Occipital lobe (tissue), 2 donors: ENCODE data around the gene UBL3. TPM values are rescaled to one million over a fixed set of nuclear protein-coding genes. Genes with fewer than 3 reads are reported as not detected.

Source experiments
- DNase-seq: peaks from one replicate; lab custom pipeline; 2025; lab: John Stamatoyannopoulos, UW
- total RNA-seq: library from RNA; depleted of rRNA; stranded (reverse); fragments of >200 nt; gene quantifications from one replicate; pipeline ENCODE4 v1.2.3, GENCODE V29; 2014

Gene UBL3
- total RNA-seq, 1 donor from 2014 or later = 75.5 TPM

DNA sequence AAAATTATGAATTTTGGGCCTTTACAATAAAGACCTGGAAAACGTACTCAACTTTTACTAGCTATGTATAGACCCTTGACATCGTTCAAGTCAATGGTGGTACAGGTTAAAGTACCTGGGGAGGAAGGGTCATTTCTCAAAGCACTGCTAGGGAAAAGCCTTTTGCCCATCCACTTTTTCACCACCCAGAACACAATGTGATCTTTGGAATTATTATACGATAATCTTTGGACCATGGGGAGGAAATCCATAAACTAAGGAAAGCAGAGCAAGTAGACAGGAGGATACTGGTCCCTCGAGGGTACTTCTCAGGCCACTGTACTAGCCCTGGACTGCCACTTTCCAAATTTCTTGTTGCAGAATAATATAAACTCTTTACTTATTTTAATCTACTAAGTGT, 39.5 kb downstream of the UBL3 start:
- DNase-seq = no peak

- no peak for DNase-seq
Measured at GRCh38 chr13:29810145-29810742, 40.2 kb downstream of the UBL3 start.

DNA sequence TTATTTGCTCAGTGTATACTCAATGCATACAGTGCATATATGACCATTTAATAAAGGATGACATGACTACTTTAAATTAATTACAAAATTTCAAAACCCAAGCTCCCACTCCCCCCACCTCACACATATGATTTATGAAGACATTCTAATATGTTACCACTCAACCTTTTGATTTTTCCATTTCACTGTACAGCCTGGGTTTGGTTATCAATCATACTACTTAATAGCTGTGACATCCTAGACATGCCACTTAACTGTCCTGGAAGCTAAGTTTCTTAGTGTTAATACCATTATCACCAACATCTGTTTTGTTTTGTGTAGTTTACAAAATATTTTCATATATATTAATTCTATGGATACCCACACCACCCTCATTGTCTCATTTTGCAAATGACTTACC, 42.2 kb downstream of the UBL3 start:
- no peak for DNase-seq

DNA sequence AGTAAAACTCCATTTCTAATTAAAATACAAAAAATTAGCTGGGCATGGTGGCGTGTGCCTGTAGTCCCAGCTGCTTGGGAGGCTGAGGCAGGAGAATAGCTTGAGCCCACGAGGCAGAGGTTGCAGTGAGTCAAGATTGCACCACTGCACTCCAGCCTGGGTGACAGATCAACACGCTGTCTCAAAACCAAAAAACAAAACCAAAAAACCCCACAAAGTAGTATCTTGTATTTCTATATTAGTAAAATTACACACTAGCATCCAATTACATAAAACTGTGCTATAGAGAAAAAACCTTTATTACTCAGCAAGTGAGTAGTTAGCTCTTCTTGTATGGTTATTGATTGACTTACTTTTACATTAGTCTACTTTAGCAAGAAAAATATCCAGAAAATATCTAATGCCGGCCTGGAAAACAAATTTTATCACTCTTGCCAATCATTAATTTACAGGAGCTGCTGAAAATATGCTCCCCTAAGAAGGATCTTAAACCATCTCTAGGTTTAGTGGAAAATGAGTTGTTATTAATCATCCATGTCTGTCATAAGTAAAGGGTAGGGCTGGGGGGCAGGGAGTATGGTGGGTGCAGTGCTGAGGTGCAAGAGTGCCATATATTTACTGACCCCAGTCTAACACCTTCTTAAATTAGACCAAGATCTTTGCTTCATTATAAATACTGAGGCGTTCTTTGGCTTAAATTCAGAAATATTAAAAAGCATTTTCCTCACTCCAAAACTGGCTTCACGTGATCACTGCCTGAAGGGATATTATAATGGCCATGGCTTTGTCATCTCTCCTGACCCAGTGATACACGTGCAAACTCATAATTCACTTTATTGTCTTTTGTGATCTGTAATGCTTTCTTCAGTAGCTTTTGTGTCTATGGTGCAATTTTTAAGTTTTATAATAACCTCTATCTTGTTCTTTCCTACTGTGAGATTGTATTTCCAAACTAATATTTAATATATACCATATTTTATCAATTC, 44.1 kb downstream of the UBL3 start:
- no peak for DNase-seq

GRCh38 chr13:29803221-29803620, 47.2 kb downstream of the UBL3 start:
- no peak for DNase-seq

DNA sequence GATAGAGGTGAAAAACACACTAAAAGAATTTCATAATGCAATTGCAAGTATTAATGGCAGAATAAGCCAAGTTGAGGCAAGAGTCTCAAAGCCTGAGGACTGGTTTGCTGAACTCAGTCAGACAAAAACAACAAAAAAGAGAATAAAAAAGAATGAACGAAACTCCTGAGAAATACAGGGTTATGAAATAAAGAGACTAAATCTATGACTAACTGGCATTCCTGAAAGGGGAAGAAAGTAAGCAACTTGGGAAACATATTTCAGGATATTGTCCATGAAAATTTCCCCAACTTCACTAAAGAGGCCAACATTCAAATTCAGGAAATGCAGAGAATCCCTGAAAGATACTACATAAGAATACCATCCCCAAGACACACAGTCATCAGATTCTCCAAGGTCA, 47.8 kb downstream of the UBL3 start:
- DNase-seq = no peak

DNA sequence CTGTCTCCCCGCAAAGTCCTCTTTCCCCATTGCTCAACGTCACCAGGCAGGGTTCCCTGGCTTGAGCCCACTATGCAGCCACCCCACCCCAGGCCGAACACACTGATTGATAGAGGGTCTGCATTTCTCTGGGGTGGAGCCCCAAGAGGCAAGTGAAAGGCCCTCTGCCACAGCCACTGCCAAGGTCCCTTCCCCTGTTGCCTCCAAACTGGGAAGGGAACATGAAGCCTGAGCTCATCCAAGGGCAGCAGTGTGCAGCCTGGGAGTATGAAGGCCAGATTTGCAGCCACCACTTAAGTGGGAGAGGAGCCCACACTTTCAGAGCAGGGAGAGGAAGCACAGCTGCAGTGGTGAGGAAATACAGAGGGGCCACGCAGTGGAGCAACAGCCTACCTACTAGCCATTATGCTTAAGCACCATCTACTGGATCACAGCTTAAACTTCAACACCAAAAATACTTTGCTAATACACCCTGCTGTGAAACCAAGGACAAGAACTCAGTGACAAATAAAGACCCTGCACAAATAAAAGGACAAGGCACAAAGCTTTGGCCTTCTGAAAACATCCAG, 48.6 kb downstream of the UBL3 start:
- no peak for DNase-seq

- no peak for DNase-seq
Measured at GRCh38 chr13:29801102-29801501, 49.3 kb downstream of the UBL3 start.

- no peak for DNase-seq
Measured at GRCh38 chr13:29800687-29801086, 49.7 kb downstream of the UBL3 start.

DNA sequence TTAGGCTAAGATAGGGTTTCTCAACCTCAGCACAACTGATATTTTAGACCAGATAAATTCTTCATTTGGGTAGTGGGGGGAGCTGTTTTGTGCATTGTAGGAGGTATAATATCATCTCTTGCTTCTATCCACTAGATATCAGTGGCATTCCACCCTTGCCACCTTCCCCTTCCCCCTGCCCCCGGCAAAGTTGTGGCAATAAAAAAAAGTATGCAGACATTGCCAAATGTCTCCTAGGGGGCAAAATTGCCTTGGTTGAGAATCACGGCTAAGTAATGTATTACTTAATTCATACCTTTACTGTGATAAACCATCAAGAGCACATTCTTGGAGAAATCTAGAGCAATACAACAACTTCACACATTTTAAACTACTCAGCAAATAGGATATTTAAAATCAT, 51.4 kb downstream of the UBL3 start:
- DNase-seq = no peak

- no peak for DNase-seq
Measured at GRCh38 chr13:29791997-29792780, 58.2 kb downstream of the UBL3 start.

DNA sequence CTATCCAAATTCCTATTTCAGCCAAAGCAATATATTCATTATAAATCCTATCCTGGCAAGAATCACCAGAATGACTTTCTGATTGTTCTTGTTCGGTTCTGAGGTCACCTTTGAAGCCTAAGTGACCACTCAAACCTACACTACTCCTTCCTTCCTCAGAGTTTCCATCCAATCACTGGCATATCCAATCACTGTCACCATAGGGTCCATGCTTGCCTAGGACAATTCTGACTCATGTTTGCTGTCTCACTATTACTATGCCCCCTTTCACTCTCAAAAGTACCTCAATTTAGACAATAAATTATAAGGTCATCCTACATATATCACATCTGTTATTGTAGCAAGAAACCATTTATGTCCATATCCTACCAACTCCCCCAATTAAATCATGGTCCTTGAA, 58.9 kb downstream of the UBL3 start:
- DNase-seq = no peak

- DNase-seq = no peak
Measured at GRCh38 chr13:29786698-29787097, 63.7 kb downstream of the UBL3 start.

DNA sequence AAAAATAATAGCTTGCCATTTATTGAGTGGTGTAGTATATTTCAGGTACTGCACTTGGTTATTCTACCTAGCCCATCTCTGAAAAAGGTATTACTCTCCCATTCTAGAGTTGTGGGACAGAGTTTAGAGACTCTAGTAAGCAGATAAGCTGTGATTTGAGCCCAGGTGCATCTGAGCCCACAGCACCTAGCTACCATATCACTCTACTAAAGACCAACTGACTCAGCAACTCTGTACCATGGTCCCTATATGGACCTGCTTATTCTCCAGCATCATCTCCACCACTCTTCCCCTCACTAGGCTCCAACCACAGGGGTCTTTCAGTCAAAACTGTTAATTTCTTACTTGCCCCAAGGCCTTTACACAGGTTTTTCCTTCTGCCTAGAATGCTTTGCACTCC, 64.4 kb downstream of the UBL3 start:
- no peak for DNase-seq

- no peak for DNase-seq
Measured at GRCh38 chr13:29782798-29783197, 67.6 kb downstream of the UBL3 start.

GRCh38 chr13:29774830-29775229, 75.6 kb downstream of the UBL3 start:
- DNase-seq = no peak

GRCh38 chr13:29771247-29771646, 79.2 kb downstream of the UBL3 start:
- DNase-seq = no peak

GRCh38 chr13:29767006-29767405, 83.4 kb downstream of the UBL3 start:
- no peak for DNase-seq

DNA sequence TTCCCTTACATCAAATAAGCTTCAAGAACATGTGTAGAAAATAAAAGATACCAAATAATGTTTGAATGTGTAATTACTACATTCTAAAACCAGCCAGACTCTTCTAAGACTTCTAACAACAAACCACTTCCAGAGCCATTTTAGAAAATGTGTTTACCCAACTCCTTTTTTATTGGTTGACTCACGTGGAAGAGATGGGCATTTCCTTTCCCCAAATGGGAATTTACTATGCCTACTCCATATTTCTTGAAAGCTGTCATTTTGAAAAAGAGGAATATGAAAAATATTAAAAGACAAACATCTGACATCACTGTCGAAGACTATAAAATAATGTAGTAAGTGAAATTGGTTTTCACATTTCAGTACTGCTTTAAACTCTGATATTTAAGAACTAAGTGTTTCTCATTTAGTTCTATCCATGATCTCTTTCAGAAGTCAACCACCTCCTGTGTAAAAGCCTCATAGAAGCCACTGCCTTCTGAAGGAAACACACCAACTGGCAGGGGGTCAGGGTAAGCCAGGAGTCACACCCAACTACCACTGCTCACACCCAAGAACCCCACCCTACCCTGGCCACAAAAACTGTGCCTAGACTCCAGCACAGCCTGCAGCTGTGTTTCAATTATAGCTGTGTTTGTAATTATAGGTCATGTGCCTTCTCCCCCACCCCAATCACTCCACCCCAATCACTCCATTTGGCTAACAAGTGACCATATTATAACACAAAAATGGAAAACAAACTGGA, 86.8 kb downstream of the UBL3 start:
- DNase-seq = no peak

DNA sequence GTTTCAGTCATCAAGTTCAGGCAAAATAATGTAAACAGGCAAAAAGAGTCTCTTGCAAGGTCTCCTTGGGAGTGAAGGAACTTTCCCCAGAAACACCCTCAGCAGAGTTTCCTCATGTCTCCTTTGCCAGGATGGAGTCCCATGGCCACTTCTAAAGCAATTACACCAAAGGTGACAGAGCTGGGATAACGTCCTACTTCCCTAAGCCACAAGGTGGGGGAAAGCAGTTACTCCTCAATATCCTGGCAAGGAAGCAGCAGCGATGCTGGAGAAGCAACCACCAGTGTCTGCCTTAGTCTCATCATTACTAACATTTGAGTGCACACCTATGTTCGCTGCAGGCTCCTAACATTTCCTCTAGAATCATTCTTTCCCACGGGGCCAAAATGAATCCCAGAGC, 88.6 kb downstream of the UBL3 start:
- no peak for DNase-seq

DNA sequence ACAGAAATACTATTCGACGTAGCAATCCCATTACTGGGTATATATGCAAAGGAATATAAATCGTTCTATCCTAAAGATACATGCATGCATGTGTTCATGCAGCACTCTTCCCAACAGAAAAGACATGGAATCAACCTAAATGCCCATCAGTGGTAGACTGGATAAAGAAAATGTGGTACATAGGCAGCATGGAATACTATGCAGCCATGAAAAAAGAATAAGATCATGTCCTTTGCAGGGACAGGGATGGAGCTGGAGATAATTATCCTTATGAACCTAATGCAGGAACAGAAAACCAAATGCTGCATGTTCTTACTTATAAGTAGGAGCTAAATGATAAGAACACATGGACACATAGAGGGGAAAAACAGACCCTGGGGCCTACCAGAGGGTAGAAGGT, 89.3 kb downstream of the UBL3 start:
- DNase-seq = no peak
